Measurements from ENCODE around the gene ARMC6. TPM values are rescaled to one million over a fixed set of nuclear protein-coding genes. Genes with fewer than 3 reads are reported as not detected.

Gene ARMC6
- total RNA-seq, 1 experiment from 2014 or later: 66.5 TPM

- Histone ChIP-seq H3K4me1 (ENCODE audit: insufficient read depth, low read length) (no peaks in the 10 kb centered on the region), H4K91ac (ENCODE audit: insufficient read length, low read depth, low read length) (no peak overlapping the region), H3K27ac (ENCODE audit: insufficient read length, low read depth, low read length) (no peak overlapping the region), H2BK15ac (ENCODE audit: low read depth, low read length) (no peak overlapping the region), H3K23ac (ENCODE audit: insufficient read length, low read depth, low read length) (no peak overlapping the region), H3K18ac (ENCODE audit: insufficient read length, low read depth, low read length) (no peak overlapping the region), H3K14ac (ENCODE audit: insufficient read depth, low read length) (no peak overlapping the region), H3K23me2 (ENCODE audit: insufficient read length, low read depth, low read length, poor library complexity, severe bottlenecking) (no peaks in the 10 kb centered on the region), H3K56ac (ENCODE audit: insufficient read length, low read depth, low read length) (no peak overlapping the region), H4K20me1 (ENCODE audit: control insufficient read depth, insufficient read depth, insufficient read length) (peaks cover 2% of the 10 kb centered on the region), H3K9ac (ENCODE audit: extremely low read depth, insufficient read length, low read length) (no peak overlapping the region), H3K9me3 (ENCODE audit: control insufficient read depth, low read depth, low read length) (no peaks in the 10 kb centered on the region), H4K8ac (replicated peaks; ENCODE audit: insufficient read length, low read depth, low read length) (no peak overlapping the region), H3K4me2 (ENCODE audit: insufficient read depth, insufficient read length, low read length) (no peak overlapping the region), H2BK120ac (ENCODE audit: low read depth, low read length, poor library complexity, severe bottlenecking) (no peak overlapping the region), H2BK20ac (ENCODE audit: low read depth, low read length, poor library complexity, severe bottlenecking) (no peak overlapping the region), H3K27me3 (ENCODE audit: insufficient read depth, low read length) (no peaks in the 10 kb centered on the region), H2BK12ac (ENCODE audit: insufficient read length, low read depth, low read length) (no peak overlapping the region), H3K4ac (ENCODE audit: low read depth, low read length) (no peak overlapping the region), H4K5ac (ENCODE audit: insufficient read length, low read depth, low read length) (no peak overlapping the region), H3T11ph (ENCODE audit: low read length) (no peak overlapping the region), H3K79me1 (ENCODE audit: insufficient read depth, low read depth, low read length, poor library complexity, severe bottlenecking) (no peaks in the 10 kb centered on the region), H3K79me2 (ENCODE audit: insufficient read depth, low read length) (no peaks in the 10 kb centered on the region), H2BK5ac (ENCODE audit: insufficient read length, low read length) (no peak overlapping the region), H2AK5ac (ENCODE audit: insufficient read length, low read length) (no peak overlapping the region), H2AFZ (ENCODE audit: low read length) (no peak overlapping the region)
- WGBS (ENCODE audit: extremely low coverage, insufficient read length, low lambda C conversion rate): no CpG with 5 or more reads among the region's 14 CpGs
- H3K4me3 Mint-ChIP-seq: no peak overlapping the region
- peaks cover 20 to 40% (median 35%) of the 10 kb centered on the region in 3 experiments; a peak in 6 of 7 replicates for H3K36me3 Mint-ChIP-seq (ENCODE audit: insufficient read depth in 1 of 3, low read depth in 3 of 3)
- H3K9me3 Mint-ChIP-seq: no peaks in the 10 kb centered on the region
- H3K27me3 Mint-ChIP-seq (ENCODE audit: low read depth): peaks cover 3% of the 10 kb centered on the region; the same call in 1 of the 2 replicates
- TF ChIP-seq CTCF (conservative IDR thresholded peaks at IDR 0.05): no peak
- no peak for DNase-seq
- peaks cover 8 to 10% of the 10 kb centered on the region in 2 experiments for H3K4me1 Mint-ChIP-seq
- H3K27ac Mint-ChIP-seq: no peak overlapping the region
Measured at GRCh38 chr19:18991468-18991867, 41.9 kb upstream of the ARMC6 start.
